GM12878 (cell line): ENCODE data around the gene CSMD2. TPM values are rescaled to one million over a fixed set of nuclear protein-coding genes. Genes with fewer than 3 reads are reported as not detected.

ENCODE experiments used
- ATAC-seq: fragments of 200-7000 bp; cut with Tn5 transposase; 3 replicates; pipeline ENCODE4 v1.9.1; 2020; ENCODE audit warnings: mild to moderate bottlenecking, moderate library complexity
- BruUV-seq: library from RNA; stranded (reverse); fragments of 400-500 nt; replicated peaks from 2 replicates; lab custom pipeline; 2021; lab: Mats Ljungman, UMichigan
- CTCF ChIA-PET: fragments of 300-600 bp; sonication (Branson Sonifier 250); formaldehyde crosslinking; extraction: SDS; loops from one replicate; lab custom pipeline; 2021; ENCODE audit warnings: inconsistent platforms; lab: Yijun Ruan, JAX
- POLR2A ChIA-PET: fragments of 350-600 bp; formaldehyde crosslinking; extraction: SDS; loops from one replicate; lab custom pipeline; 2021; ENCODE audit warnings: inconsistent platforms; lab: Charles Lee
- RAD21 ChIA-PET: fragments of 300-600 bp; sonication (Branson Sonifier 250); formaldehyde crosslinking; loops from one replicate; lab custom pipeline; 2023; ENCODE audit warnings: antibody characterized with exemption; ENCODE audit not compliant: unreplicated experiment; lab: Charles Lee
- SMC1A ChIA-PET: fragments of 300-600 bp; sonication (Branson Sonifier 250); formaldehyde crosslinking; loops from one replicate; lab custom pipeline; 2023; ENCODE audit not compliant: unreplicated experiment, uncharacterized antibody; lab: Charles Lee
- DNase-seq: peaks from one replicate; pipeline ENCODE4 v3.0.0-alpha.2; 2011; ENCODE audit warnings: low read depth, low spot score
- FAIRE-seq: peaks from 3 replicates; lab custom pipeline; 2011; peaks lifted over from hg19 to GRCh38; lab: Jason Lieb, UNC
- H2AFZ ChIP-seq: 2 replicates; pipeline ENCODE4 v1.6.0; 2011; ENCODE audit warnings: low read depth, low read length, control low read depth; ENCODE audit not compliant: control insufficient read depth
- H3K27ac ChIP-seq: 2 replicates; pipeline ENCODE4 v1.5.1; 2011; ENCODE audit warnings: control low read depth; ENCODE audit not compliant: control insufficient read depth, insufficient read depth
- H3K27me3 ChIP-seq, 2 experiments: replicated peaks in 1 of 2; 2 replicates each; pipeline versions ENCODE4 v1.6.0 to v1.6.1; 2011; ENCODE audit warnings: low read length in 1 of 2; ENCODE audit not compliant: control insufficient read depth in 2 of 2, insufficient read depth in 2 of 2
- H3K36me3 ChIP-seq, 2 experiments: 2 replicates each; pipeline ENCODE4 v1.5.1; 2011; ENCODE audit warnings: low read length in 1 of 2; ENCODE audit not compliant: control insufficient read depth in 2 of 2, insufficient read depth in 2 of 2
- H3K4me1 ChIP-seq: 2 replicates; pipeline ENCODE4 v1.6.1; 2011; ENCODE audit warnings: mild to moderate bottlenecking, low read length, moderate library complexity, mixed read lengths; ENCODE audit not compliant: control insufficient read depth, insufficient read depth
- H3K4me2 ChIP-seq: 2 replicates; pipeline ENCODE4 v1.6.0; 2011; ENCODE audit warnings: control low read depth; ENCODE audit not compliant: control insufficient read depth, insufficient read depth
- H3K4me3 ChIP-seq: fragments of 200-600 bp; sonication (generic); 2 replicates; pipeline ENCODE4 v1.5.1; 2016
- H3K79me2 ChIP-seq: 2 replicates; pipeline ENCODE4 v1.6.0; 2011; ENCODE audit warnings: low read length; ENCODE audit not compliant: control insufficient read depth, insufficient read depth
- H3K9ac ChIP-seq: 2 replicates; pipeline ENCODE4 v1.8.0; 2011; ENCODE audit warnings: low read length, control low read depth, mixed read lengths; ENCODE audit not compliant: control insufficient read depth, insufficient read depth
- H3K9me3 ChIP-seq: replicated peaks from 3 replicates; pipeline ENCODE4 v1.5.1; 2011; ENCODE audit warnings: mild to moderate bottlenecking, low read length; ENCODE audit not compliant: control insufficient read depth, insufficient read depth
- H4K20me1 ChIP-seq: 2 replicates; pipeline ENCODE4 v1.6.0; 2011; ENCODE audit not compliant: control insufficient read depth, insufficient read depth
- CHD1 ChIP-seq: IDR thresholded peaks from 2 replicates; pipeline ENCODE4 v1.6.1; 2012; ENCODE audit warnings: low read depth, low read length, improper control_type of control experiment
- CREB1 ChIP-seq: IDR thresholded peaks from 2 replicates; pipeline ENCODE4 v1.6.1; 2012; ENCODE audit warnings: low read depth, mild to moderate bottlenecking, inconsistent platforms
- HDAC6 ChIP-seq: fragments of 200-600 bp; sonication (generic); IDR thresholded peaks from one replicate; pipeline ENCODE4 v1.8.0; 2017; ENCODE audit warnings: antibody characterized with exemption; ENCODE audit not compliant: unreplicated experiment
- MYC ChIP-seq: IDR thresholded peaks from 2 replicates; pipeline ENCODE4 v1.6.1; 2011; ENCODE audit warnings: mild to moderate bottlenecking, low read length, moderate library complexity, inconsistent platforms; ENCODE audit not compliant: insufficient read depth, insufficient replicate concordance, insufficient read length, severe bottlenecking
- TCF12 ChIP-seq: IDR thresholded peaks from 2 replicates; pipeline ENCODE4 v1.6.1; 2011; ENCODE audit warnings: low read depth, mild to moderate bottlenecking, low read length
- ZNF24 ChIP-seq: fragments of 450-650 bp; IDR thresholded peaks from 2 replicates; pipeline ENCODE4 v1.6.1; 2017; ENCODE audit warnings: antibody characterized with exemption, mild to moderate bottlenecking
- ZNF622 ChIP-seq: fragments of 450-650 bp; IDR thresholded peaks from 2 replicates; pipeline ENCODE4 v1.6.1; 2017; ENCODE audit warnings: mild to moderate bottlenecking, inconsistent platforms
- WGBS: methylation state at CpG from one replicate; pipeline ENCODE4 v1.1.6; 2016; ENCODE audit warnings: low lambda C conversion rate; ENCODE audit not compliant: insufficient replicate concordance, insufficient coverage; ENCODE audit errors: missing lambda C conversion rate; 5-methylcytosine and 5-hydroxymethylcytosine counted together
- in situ Hi-C: fragments of 300-500 bp; cut with MboI; formaldehyde crosslinking; loops from 9 replicates; pipeline ENCODE4 v1.14.3; 2018; ENCODE audit warnings: mixed read lengths
- intact Hi-C: fragments of 100-400 bp; cut with micrococcal nuclease; formaldehyde crosslinking; loops from one replicate; pipeline ENCODE4 v1.14.2; 2022; ENCODE audit not compliant: unreplicated experiment
- polyA plus RNA-seq, 11 experiments: library from polyadenylated mRNA; depleted of rRNA in 4 of 11; unstranded in 6 of 11; stranded (reverse) in 5 of 11; fragments of >200 nt; fragmentation: Nextera tagmentation in 4 of 11; fragmentation: Illumina TruSeq in 1 of 11; extraction: Ambion mirVana in 4 of 11; extraction: Trizol in 1 of 11; gene quantifications; 1 replicate in 1 of 11; 2 replicates in 10 of 11; pipeline versions ENCODE4 v1.2.1 to v1.2.3, GENCODE V29; 2011 to 2016; ENCODE audit warnings: inconsistent platforms in 2 of 11, missing spikeins in 2 of 11, low read depth in 1 of 11
- total RNA-seq, 4 experiments: library from RNA; depleted of rRNA in 3 of 4; stranded (reverse); fragments of >200 nt in 3 of 4; fragmentation: Illumina TruSeq in 1 of 4; extraction: Trizol in 1 of 4; gene quantifications; 2 replicates each; pipeline versions ENCODE4 v1.2.1 to v1.2.3, GENCODE V29; 2013 to 2021
- TF ChIP-seq, protein P1 (sequence below): fragments of 450-650 bp; conservative IDR thresholded peaks from 2 replicates; pipeline ENCODE4 v1.6.1; 2017; ENCODE audit warnings: mild to moderate bottlenecking, moderate library complexity
- TF ChIP-seq, protein P2 (sequence below): IDR thresholded peaks from 2 replicates; pipeline ENCODE4 v1.6.1; 2012; ENCODE audit warnings: low read depth, low read length, improper control_type of control experiment

Gene CSMD2
- total and polyA plus RNA-seq, 10 of the 15 experiments (the other 5 are each of a cell fraction or from before 2014, with no cell fraction given): under 0.01 TPM; not detected in 9

- H3K4me1 ChIP-seq: no peaks in the 10 kb centered on the region
- in situ Hi-C loops: loop anchor here (10.0 kb wide), 3 partner anchors 527 to 1107 kb away; partner anchors contain the start of gene CSMD2
- SMC1A ChIA-PET: interaction anchor here (1.0 kb wide), 1 partner anchor 28 kb away, joined by 3 read pairs; no protein-coding TSS in a partner anchor
- RAD21 ChIA-PET: no interaction called here
- no peaks in the 10 kb centered on the region for H3K79me2 ChIP-seq
- H3K9me3 ChIP-seq: no peaks in the 10 kb centered on the region
- DNase-seq: no peak
- peaks cover 2% of the 10 kb centered on the region; the same call in 1 of the 2 replicates for H4K20me1 ChIP-seq
- TF ChIP-seq, protein P1, sequence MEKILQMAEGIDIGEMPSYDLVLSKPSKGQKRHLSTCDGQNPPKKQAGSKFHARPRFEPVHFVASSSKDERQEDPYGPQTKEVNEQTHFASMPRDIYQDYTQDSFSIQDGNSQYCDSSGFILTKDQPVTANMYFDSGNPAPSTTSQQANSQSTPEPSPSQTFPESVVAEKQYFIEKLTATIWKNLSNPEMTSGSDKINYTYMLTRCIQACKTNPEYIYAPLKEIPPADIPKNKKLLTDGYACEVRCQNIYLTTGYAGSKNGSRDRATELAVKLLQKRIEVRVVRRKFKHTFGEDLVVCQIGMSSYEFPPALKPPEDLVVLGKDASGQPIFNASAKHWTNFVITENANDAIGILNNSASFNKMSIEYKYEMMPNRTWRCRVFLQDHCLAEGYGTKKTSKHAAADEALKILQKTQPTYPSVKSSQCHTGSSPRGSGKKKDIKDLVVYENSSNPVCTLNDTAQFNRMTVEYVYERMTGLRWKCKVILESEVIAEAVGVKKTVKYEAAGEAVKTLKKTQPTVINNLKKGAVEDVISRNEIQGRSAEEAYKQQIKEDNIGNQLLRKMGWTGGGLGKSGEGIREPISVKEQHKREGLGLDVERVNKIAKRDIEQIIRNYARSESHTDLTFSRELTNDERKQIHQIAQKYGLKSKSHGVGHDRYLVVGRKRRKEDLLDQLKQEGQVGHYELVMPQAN: no peak
- TF ChIP-seq, protein P2, sequence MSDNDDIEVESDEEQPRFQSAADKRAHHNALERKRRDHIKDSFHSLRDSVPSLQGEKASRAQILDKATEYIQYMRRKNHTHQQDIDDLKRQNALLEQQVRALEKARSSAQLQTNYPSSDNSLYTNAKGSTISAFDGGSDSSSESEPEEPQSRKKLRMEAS: no peak
- TF ChIP-seq MYC (no peak), ZNF24 (no peak), CHD1 (no peak), CREB1 (no peak), HDAC6 (no peak), TCF12 (no peak), ZNF622 (no peak)
- CTCF ChIA-PET: no interaction called here
- no peak overlapping the region for H3K9ac ChIP-seq
- intact Hi-C loops: loop anchor here (10.0 kb wide), 1 partner anchor 377 kb away; no protein-coding TSS in a partner anchor
- no peak overlapping the region for H3K4me2 ChIP-seq
- no TSS peak for BruUV-seq
- no peak for FAIRE-seq
- no peaks in the 10 kb centered on the region for H3K36me3 ChIP-seq
- 15% methylated on average over 7 of the region's 7 CpGs for whole genome bisulfite sequencing
- H3K27me3 ChIP-seq: peaks cover 2 to 4% of the 10 kb centered on the region in 2 experiments; a peak in 2 of 4 replicates
- no peak overlapping the region for H3K27ac ChIP-seq
- ATAC-seq: no peak
- no peak overlapping the region for H3K4me3 ChIP-seq
- POLR2A ChIA-PET: no interaction called here
- no peak overlapping the region for H2AFZ ChIP-seq
These were observed 527.1 kb downstream of the CSMD2 start for GRCh38 chr1:33637846-33638440.
